ENCODE data around the gene MAGEB3. TPM values are rescaled to one million over a fixed set of nuclear protein-coding genes. Genes with fewer than 3 reads are reported as not detected.

The MAGEB3 gene
- total RNA-seq: not detected in 2 replicates

GRCh38 chrX:30230395-30230794, at the start of gene MAGEB3:
Gene MAGEB3 (plus strand): TSS chrX:30230657. CDS start chrX:30235925, 5,268 bp downstream.

GRCh38 chrX:30215357-30215843, 15.1 kb upstream of the MAGEB3 start, which contains the start of gene MAGEB2:
Gene MAGEB2 (plus strand): TSS chrX:30215563. CDS start chrX:30218581, 3,018 bp downstream.

DNA sequence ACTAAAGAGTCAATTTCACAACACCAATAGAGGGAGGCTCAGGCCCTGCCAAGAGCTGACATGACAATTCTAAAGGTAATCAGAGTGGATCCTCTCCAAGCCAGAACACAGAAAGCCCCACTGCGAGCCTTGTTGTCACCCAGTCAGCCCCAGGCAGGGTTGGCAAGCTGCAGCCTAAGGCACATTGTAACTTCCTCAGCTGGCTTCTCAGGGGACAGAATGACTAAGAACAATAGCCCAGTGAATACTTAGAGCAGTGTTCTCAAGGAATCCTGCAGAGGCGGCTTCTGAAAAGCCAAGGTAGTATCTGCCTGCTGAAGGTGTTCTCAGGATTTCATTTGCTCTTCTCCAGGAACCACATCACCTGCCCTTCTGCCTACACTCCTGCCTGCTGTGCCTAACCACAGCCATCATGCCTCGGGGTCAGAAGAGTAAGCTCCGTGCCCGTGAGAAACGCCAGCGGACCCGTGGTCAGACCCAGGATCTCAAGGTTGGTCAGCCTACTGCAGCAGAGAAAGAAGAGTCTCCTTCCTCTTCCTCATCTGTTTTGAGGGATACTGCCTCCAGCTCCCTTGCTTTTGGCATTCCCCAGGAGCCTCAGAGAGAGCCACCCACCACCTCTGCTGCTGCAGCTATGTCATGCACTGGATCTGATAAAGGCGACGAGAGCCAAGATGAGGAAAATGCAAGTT, 11.4 kb downstream of the MAGEB3 start, which contains the start of gene MAGEB4:
MAGEB4 (plus strand) TSS at position 277 of the 692 bp plus-strand sequence; CDS start at position 413, 136 bp downstream.

DNA sequence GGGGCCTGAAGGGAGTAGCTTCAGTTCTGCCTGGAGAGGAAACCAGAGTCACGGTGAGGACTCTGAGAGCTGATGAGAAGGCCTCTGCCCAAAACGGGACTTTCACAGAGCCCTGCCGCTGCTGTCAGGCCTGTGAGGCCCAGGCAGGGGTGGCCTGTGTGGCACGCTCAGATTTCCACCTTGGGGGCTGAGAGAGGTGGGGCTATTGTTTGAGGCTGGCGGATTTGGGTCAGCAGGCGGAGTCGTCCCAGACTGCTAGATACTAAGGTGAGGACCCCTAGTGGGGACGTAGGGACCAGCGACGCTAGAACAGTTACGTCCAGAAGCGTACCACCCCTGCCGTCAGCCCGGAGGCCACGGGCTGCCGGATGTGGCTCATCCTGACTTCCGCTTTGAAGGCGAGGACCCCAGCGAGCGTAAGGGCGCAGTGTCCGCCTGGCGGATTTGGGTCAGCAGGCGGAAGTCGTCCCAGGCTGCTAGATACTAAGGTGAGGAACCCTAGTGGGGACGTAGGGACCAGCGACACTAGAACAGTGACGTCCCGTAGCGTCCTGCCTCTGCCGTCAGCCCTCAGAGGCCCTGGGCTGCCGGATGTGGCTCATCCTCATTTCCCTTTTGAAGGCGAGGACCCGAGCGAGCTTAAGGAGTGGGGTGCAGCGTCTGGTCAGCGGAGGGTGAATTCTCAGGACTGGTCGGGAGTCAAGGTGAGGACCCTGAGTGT, 16.5 kb downstream of the MAGEB3 start, which contains the start of gene MAGEB1:
MAGEB1 (plus strand) TSS at position 378 of the 721 bp plus-strand sequence. CDS start 3,348 bp downstream, outside the sequence.

Other genes starting within 250 kb of the MAGEB3 start
- gene MAGEB2, start 15.1 kb upstream of the MAGEB3 start, total RNA-seq: not detected in 2 replicates
- gene MAGEB4, start 11.3 kb downstream of the MAGEB3 start, total RNA-seq: not detected in 2 replicates
- gene MAGEB1, start 16.5 kb downstream of the MAGEB3 start, total RNA-seq: not detected in 2 replicates
- not detected in 2 replicates for gene NR0B1, start 78.7 kb downstream of the MAGEB3 start, total RNA-seq

Measured in dermis lymphatic vessel endothelial cell (primary cell).